Measurements from ENCODE around the gene SLAMF1. TPM values are rescaled to one million over a fixed set of nuclear protein-coding genes. Genes with fewer than 3 reads are reported as not detected.

Gene SLAMF1
- total RNA-seq, 1 donor from 2014 or later: not detected

DNA sequence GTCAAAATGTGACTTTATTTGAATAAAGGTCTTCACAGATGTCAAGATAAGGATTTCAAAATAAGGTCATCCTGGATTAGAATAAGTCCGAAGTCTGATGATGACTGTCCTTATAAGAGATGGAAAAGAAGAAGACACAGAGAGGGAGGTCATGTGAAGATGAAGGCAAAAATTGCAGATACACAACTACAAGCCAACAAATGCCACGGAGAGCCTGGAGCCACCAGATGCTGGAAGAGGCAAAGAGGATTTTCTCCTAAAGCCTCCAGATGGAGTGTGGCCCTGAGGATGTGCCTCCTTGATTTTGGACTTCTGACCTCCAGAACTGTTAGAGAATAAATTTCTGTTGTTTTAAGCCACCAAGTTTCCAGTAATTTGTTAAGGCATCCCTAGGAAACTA lies 31.2 kb downstream of the SLAMF1 start:
- no peaks in the 10 kb centered on the region for H3K4me1 ChIP-seq
- Mint-ChIP-seq H3K4me3 (no peak overlapping the region), H3K9me3 (peaks cover 3% of the 10 kb centered on the region), H3K36me3 (no peaks in the 10 kb centered on the region), H3K27ac (no peak overlapping the region), H3K27me3 (ENCODE audit: insufficient read depth, low read depth) (peaks cover 2% of the 10 kb centered on the region), H3K4me1 (peaks cover 3% of the 10 kb centered on the region)
- H3K36me3 ChIP-seq: no peaks in the 10 kb centered on the region
- peak overlapping the region; percentile 31 for H2AFZ ChIP-seq (replicated peaks)
- no peak overlapping the region for H3K9ac ChIP-seq
- H3K4me2 ChIP-seq: no peak overlapping the region
- H3K79me2 ChIP-seq (ENCODE audit: low read depth): no peaks in the 10 kb centered on the region
- H3K27me3 ChIP-seq: no peaks in the 10 kb centered on the region
- H4K20me1 ChIP-seq (ENCODE audit: low read depth): no peaks in the 10 kb centered on the region
- H3K27ac ChIP-seq: no peak overlapping the region
- no peaks in the 10 kb centered on the region for H3K9me3 ChIP-seq (ENCODE audit: low read depth)
- DNase-seq (ENCODE audit: low spot score): no peak
- no peaks in the 10 kb centered on the region for H3F3A ChIP-seq (ENCODE audit: low read depth)
- no peak overlapping the region for H3K4me3 ChIP-seq
- TF ChIP-seq EZH2phosphoT487 (IDR thresholded peaks at IDR 0.05): no peak

DNA sequence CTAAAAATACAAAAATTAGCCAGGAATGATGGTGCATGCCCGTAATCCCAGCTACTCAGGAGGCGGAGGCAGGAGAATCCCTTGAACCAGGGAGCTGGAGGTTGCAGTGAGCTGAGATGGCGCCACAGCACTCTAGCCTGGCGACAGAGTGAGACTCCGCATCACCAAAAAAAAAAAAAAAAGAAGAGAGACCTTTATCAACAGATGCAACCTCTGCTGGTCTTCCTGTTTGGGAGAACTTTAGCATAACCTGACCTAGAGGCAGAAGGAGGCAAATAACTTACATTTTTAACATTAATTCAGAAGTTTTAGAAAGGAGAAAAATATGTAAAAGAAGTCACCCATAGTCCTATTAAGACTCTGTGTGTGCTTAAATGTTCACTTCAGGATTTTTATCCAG lies 32.4 kb downstream of the SLAMF1 start:
- H2AFZ ChIP-seq (replicated peaks): no peak overlapping the region
- no peaks in the 10 kb centered on the region for H3K27me3 ChIP-seq
- no peaks in the 10 kb centered on the region for H3K4me1 ChIP-seq
- H3K4me3 ChIP-seq: no peak overlapping the region
- no peak overlapping the region for H3K4me3 Mint-ChIP-seq
- H3K27ac Mint-ChIP-seq: no peak overlapping the region
- peaks cover 2% of the 10 kb centered on the region for H3K27me3 Mint-ChIP-seq (ENCODE audit: insufficient read depth, low read depth)
- DNase-seq (ENCODE audit: low spot score): no peak
- no peaks in the 10 kb centered on the region for H3K36me3 Mint-ChIP-seq
- no peaks in the 10 kb centered on the region for H3K9me3 ChIP-seq (ENCODE audit: low read depth)
- H3K79me2 ChIP-seq (ENCODE audit: low read depth): no peaks in the 10 kb centered on the region
- H3K4me2 ChIP-seq: no peak overlapping the region
- no peaks in the 10 kb centered on the region for H4K20me1 ChIP-seq (ENCODE audit: low read depth)
- H3K9ac ChIP-seq: no peak overlapping the region
- H3K9me3 Mint-ChIP-seq: peaks cover 3% of the 10 kb centered on the region
- TF ChIP-seq EZH2phosphoT487 (IDR thresholded peaks at IDR 0.05): no peak
- TF ChIP-seq EZH2 (IDR thresholded peaks at IDR 0.05): no peak
- TF ChIP-seq, protein P1, sequence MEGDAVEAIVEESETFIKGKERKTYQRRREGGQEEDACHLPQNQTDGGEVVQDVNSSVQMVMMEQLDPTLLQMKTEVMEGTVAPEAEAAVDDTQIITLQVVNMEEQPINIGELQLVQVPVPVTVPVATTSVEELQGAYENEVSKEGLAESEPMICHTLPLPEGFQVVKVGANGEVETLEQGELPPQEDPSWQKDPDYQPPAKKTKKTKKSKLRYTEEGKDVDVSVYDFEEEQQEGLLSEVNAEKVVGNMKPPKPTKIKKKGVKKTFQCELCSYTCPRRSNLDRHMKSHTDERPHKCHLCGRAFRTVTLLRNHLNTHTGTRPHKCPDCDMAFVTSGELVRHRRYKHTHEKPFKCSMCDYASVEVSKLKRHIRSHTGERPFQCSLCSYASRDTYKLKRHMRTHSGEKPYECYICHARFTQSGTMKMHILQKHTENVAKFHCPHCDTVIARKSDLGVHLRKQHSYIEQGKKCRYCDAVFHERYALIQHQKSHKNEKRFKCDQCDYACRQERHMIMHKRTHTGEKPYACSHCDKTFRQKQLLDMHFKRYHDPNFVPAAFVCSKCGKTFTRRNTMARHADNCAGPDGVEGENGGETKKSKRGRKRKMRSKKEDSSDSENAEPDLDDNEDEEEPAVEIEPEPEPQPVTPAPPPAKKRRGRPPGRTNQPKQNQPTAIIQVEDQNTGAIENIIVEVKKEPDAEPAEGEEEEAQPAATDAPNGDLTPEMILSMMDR (IDR thresholded peaks at IDR 0.05): no peak
- H3K4me1 Mint-ChIP-seq: peaks cover 3% of the 10 kb centered on the region
- H3K36me3 ChIP-seq: no peaks in the 10 kb centered on the region
- H3K27ac ChIP-seq: no peak overlapping the region
- no peaks in the 10 kb centered on the region for H3F3A ChIP-seq (ENCODE audit: low read depth)

DNA sequence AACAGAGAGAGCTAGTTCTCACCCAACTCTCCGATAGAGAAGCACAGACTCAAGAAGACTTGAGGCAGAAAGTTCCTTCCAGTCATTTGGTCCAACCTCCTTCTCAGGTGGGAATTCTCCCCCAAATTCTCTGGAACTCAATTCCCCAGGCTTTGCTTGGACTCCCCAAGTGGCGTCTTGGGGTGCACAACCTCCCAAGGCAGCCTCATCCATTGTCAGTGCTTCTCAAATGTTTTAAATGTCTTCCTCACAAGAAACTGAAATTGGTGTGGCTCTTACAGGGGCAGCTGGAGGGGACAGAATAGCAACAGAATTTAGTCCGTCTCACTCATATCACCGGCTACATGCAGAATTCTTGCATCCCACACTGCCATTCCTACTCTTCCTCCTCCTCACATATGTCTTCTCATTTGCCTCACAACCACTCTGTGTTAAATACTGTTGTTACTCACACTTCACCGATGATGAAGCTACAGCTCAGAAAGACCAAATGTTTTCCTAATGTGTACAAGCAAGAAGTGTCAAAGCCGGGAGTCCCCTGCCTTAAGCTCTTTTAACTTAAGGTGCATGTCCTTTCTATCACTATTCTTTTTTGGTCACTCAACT lies 34.1 kb downstream of the SLAMF1 start:
- no peak overlapping the region for H3K4me3 Mint-ChIP-seq
- Histone ChIP-seq H2AFZ (replicated peaks) (no peak overlapping the region), H3K36me3 (no peaks in the 10 kb centered on the region), H3K27ac (no peak overlapping the region), H3K79me2 (ENCODE audit: low read depth) (no peaks in the 10 kb centered on the region), H3K4me3 (no peak overlapping the region), H3K9ac (no peak overlapping the region), H3K9me3 (ENCODE audit: low read depth) (no peaks in the 10 kb centered on the region), H3K4me2 (no peak overlapping the region), H3K27me3 (no peaks in the 10 kb centered on the region), H4K20me1 (ENCODE audit: low read depth) (no peaks in the 10 kb centered on the region), H3K4me1 (no peaks in the 10 kb centered on the region), H3F3A (ENCODE audit: low read depth) (no peaks in the 10 kb centered on the region)
- H3K4me1 Mint-ChIP-seq: peaks cover 3% of the 10 kb centered on the region
- peaks cover 2% of the 10 kb centered on the region for H3K27me3 Mint-ChIP-seq (ENCODE audit: insufficient read depth, low read depth)
- H3K9me3 Mint-ChIP-seq: no peaks in the 10 kb centered on the region
- H3K36me3 Mint-ChIP-seq: no peaks in the 10 kb centered on the region
- no peak overlapping the region for H3K27ac Mint-ChIP-seq
- TF ChIP-seq EZH2phosphoT487 (IDR thresholded peaks at IDR 0.05) (no peak), EZH2 (IDR thresholded peaks at IDR 0.05) (no peak)
- TF ChIP-seq, protein P1 (IDR thresholded peaks at IDR 0.05): no peak
- DNase-seq (ENCODE audit: low spot score): no peak

DNA sequence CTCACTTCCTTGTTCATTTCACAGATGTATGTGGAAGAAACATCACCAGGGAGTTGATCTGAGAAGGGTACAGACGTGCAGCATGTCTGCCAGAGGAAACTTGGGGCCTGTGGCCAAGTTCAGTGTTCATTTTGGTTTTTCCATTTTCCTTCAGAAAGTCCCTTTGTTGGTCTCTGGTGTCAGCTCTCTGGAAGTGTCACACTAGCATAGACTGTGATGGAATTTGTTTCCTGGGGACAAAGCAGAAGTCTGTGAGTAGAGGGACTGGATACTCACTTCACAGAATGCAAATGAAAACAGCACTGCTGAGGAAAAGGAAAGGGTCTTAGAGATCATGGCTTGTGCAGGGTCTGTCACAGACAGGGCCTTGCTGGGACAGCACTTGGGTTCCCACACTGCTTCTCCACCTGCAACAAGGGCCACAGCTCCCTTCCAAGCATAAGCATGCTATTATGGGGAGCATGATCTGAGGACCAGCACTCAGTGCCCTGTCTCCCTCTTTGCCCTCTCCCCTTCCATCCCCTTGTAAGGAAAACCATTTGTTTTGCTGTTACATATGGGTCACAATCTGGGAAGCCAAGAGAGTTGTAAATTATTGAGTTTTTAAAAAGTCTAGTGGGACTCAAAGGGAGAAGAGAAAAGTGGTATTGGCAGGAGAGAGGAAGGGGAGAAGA lies 36.1 kb downstream of the SLAMF1 start:
- H3K27me3 Mint-ChIP-seq (ENCODE audit: insufficient read depth, low read depth): peaks cover 2% of the 10 kb centered on the region

More for the DNA sequence above, 36.1 kb downstream of the SLAMF1 start:
- H3K36me3 Mint-ChIP-seq: no peaks in the 10 kb centered on the region
- Histone ChIP-seq H3K79me2 (ENCODE audit: low read depth) (no peaks in the 10 kb centered on the region), H3K9me3 (ENCODE audit: low read depth) (no peaks in the 10 kb centered on the region), H3K4me1 (no peaks in the 10 kb centered on the region), H2AFZ (replicated peaks) (peak overlapping the region; percentile 50), H3F3A (ENCODE audit: low read depth) (no peaks in the 10 kb centered on the region), H3K9ac (no peak overlapping the region), H3K27ac (no peak overlapping the region), H3K27me3 (no peaks in the 10 kb centered on the region), H3K36me3 (no peaks in the 10 kb centered on the region), H4K20me1 (ENCODE audit: low read depth) (no peaks in the 10 kb centered on the region), H3K4me2 (no peak overlapping the region), H3K4me3 (no peak overlapping the region)
- no peak overlapping the region for H3K4me3 Mint-ChIP-seq
- H3K27ac Mint-ChIP-seq: no peak overlapping the region
- peaks cover 19% of the 10 kb centered on the region for H3K4me1 Mint-ChIP-seq
- peaks cover 2% of the 10 kb centered on the region for H3K9me3 Mint-ChIP-seq
- TF ChIP-seq, protein P1 (IDR thresholded peaks at IDR 0.05): no peak
- TF ChIP-seq EZH2 (IDR thresholded peaks at IDR 0.05) (no peak), EZH2phosphoT487 (IDR thresholded peaks at IDR 0.05) (no peak)
- no peak for DNase-seq (ENCODE audit: low spot score)
